C4-2B (cell line): ENCODE measurements around the gene AREG.

Experiments
- CTCF ChIP-seq: fragments of 450-650 bp; conservative IDR thresholded peaks from 2 replicates; pipeline ENCODE4 v1.5.1; 2017; ENCODE audit warnings: mild to moderate bottlenecking
- ZFX ChIP-seq: fragments of 450-650 bp; IDR thresholded peaks from 2 replicates; pipeline ENCODE4 v1.6.1; 2017

GRCh38 chr4:74451214-74451661 is 6.3 kb downstream of the AREG start:
- TF ChIP-seq CTCF: no peak
- TF ChIP-seq ZFX: no peak
